Measurements from ENCODE around the gene CLDND2. TPM values are rescaled to one million over a fixed set of nuclear protein-coding genes. Genes with fewer than 3 reads are reported as not detected.

CLDND2 gene
- polyA plus RNA-seq, 1 experiment: not detected

- TF ChIP-seq CTCF (IDR thresholded peaks at IDR 0.05; ENCODE audit: low read depth, low read length): no peak
- no peak for DNase-seq (ENCODE audit: low read depth, low spot score)
- Histone ChIP-seq H3K9me3 (ENCODE audit: control insufficient read depth, insufficient read depth, low read length) (peaks cover 3% of the 10 kb centered on the region; the same call in 1 of the 2 replicates), H3K4me3 (ENCODE audit: low read depth, low read length) (peak overlapping the region; percentile 20; the same call in 1 of the 2 replicates), H3K27me3 (ENCODE audit: control insufficient read depth, insufficient read depth, low read length) (peaks cover 10% of the 10 kb centered on the region), H3K27ac (ENCODE audit: low read depth, low read length) (no peak overlapping the region)
- CTCF ChIA-PET: interaction anchor here (0.7 to 1.0 kb wide), 2 partner anchors 12 to 410 kb away, joined by 3 to 4 read pairs; no protein-coding TSS in a partner anchor
- POLR2A ChIA-PET: no interaction called here
Measured at GRCh38 chr19:51327066-51328001, 41.5 kb downstream of the CLDND2 start.

GRCh38 chr19:51326216-51327065 is 42.4 kb downstream of the CLDND2 start:
- Histone ChIP-seq H3K27me3 (ENCODE audit: control insufficient read depth, insufficient read depth, low read length) (peaks cover 10% of the 10 kb centered on the region), H3K4me3 (ENCODE audit: low read depth, low read length) (no peak overlapping the region), H3K9me3 (ENCODE audit: control insufficient read depth, insufficient read depth, low read length) (peaks cover 3% of the 10 kb centered on the region; the same call in 1 of the 2 replicates), H3K27ac (ENCODE audit: low read depth, low read length) (no peak overlapping the region)
- CTCF ChIA-PET: no interaction called here
- POLR2A ChIA-PET: no interaction called here
- no peak for DNase-seq (ENCODE audit: low read depth, low spot score)
- no peak for TF ChIP-seq CTCF (IDR thresholded peaks at IDR 0.05; ENCODE audit: low read depth, low read length)

GRCh38 chr19:51325161-51325976 is 43.4 kb downstream of the CLDND2 start:
- Histone ChIP-seq H3K27ac (ENCODE audit: low read depth, low read length) (no peak overlapping the region), H3K27me3 (ENCODE audit: control insufficient read depth, insufficient read depth, low read length) (peaks cover 10% of the 10 kb centered on the region), H3K9me3 (ENCODE audit: control insufficient read depth, insufficient read depth, low read length) (peaks cover 3% of the 10 kb centered on the region; the same call in 1 of the 2 replicates), H3K4me3 (ENCODE audit: low read depth, low read length) (no peak overlapping the region)
- ChIA-PET CTCF (no interaction called here), POLR2A (no interaction called here)
- DNase-seq (ENCODE audit: low read depth, low spot score): no peak
- TF ChIP-seq CTCF (IDR thresholded peaks at IDR 0.05; ENCODE audit: low read depth, low read length): no peak

- POLR2A ChIA-PET: no interaction called here
- TF ChIP-seq CTCF (IDR thresholded peaks at IDR 0.05; ENCODE audit: low read depth, low read length): no peak
- H3K4me3 ChIP-seq (ENCODE audit: low read depth, low read length): no peak overlapping the region
- CTCF ChIA-PET: no interaction called here
- H3K27ac ChIP-seq (ENCODE audit: low read depth, low read length): no peak overlapping the region
- H3K27me3 ChIP-seq (ENCODE audit: control insufficient read depth, insufficient read depth, low read length): peaks cover 10% of the 10 kb centered on the region
- DNase-seq (ENCODE audit: low read depth, low spot score): no peak
- peaks cover 3% of the 10 kb centered on the region; the same call in 1 of the 2 replicates for H3K9me3 ChIP-seq (ENCODE audit: control insufficient read depth, insufficient read depth, low read length)
Measured at GRCh38 chr19:51324167-51324481, 44.7 kb downstream of the CLDND2 start.
